LNCAP (cell line): ENCODE data around the gene AP3D1.

Experiments used
- CTCF ChIP-seq: fragments of 450-650 bp; IDR thresholded peaks from 2 replicates; pipeline ENCODE4 v1.5.1; 2017; ENCODE audit warnings: mild to moderate bottlenecking

The AP3D1 gene

GRCh38 chr19:2187159-2187558 lies 35.8 kb upstream of the AP3D1 start:
- TF ChIP-seq CTCF: no peak

GRCh38 chr19:2186071-2186846 lies 34.9 kb upstream of the AP3D1 start:
- TF ChIP-seq CTCF: no peak

GRCh38 chr19:2185734-2186070 lies 34.3 kb upstream of the AP3D1 start:
- TF ChIP-seq CTCF: no peak

- no peak for TF ChIP-seq CTCF
Measured at GRCh38 chr19:2184422-2184975, 33.1 kb upstream of the AP3D1 start.

- TF ChIP-seq CTCF: no peak
Measured at GRCh38 chr19:2181633-2181997, 30.2 kb upstream of the AP3D1 start.

- TF ChIP-seq CTCF: no peak
Measured at GRCh38 chr19:2180881-2181632, 29.7 kb upstream of the AP3D1 start.

GRCh38 chr19:2180114-2180513 lies 28.7 kb upstream of the AP3D1 start:
- no peak for TF ChIP-seq CTCF
